HEK293T (cell line): ENCODE data around the gene TIGIT.

ENCODE experiments used
- CTCF ChIA-PET: fragments of 350-600 bp; formaldehyde crosslinking; extraction: SDS; loops from one replicate; lab custom pipeline; 2021; ENCODE audit warnings: antibody characterized with exemption, inconsistent platforms; lab: Yijun Ruan, JAX
- POLR2A ChIA-PET: fragments of 350-600 bp; formaldehyde crosslinking; extraction: SDS; loops from one replicate; lab custom pipeline; 2020; ENCODE audit warnings: antibody characterized with exemption, inconsistent platforms; lab: Yijun Ruan, JAX
- DNase-seq: peaks from one replicate; pipeline ENCODE4 v3.0.0; 2012; ENCODE audit warnings: mixed read lengths; ENCODE audit errors: extremely low spot score
- ARNT ChIP-seq: fragments of 450-650 bp; IDR thresholded peaks from 2 replicates; pipeline ENCODE4 v1.6.1; 2017; ENCODE audit warnings: mild to moderate bottlenecking
- BHLHE40 ChIP-seq: fragments of 450-650 bp; IDR thresholded peaks from 2 replicates; pipeline ENCODE4 v1.6.1; 2016; ENCODE audit warnings: mild to moderate bottlenecking, moderate library complexity, borderline replicate concordance
- CTBP1 ChIP-seq: fragments of 450-650 bp; IDR thresholded peaks from 2 replicates; pipeline ENCODE4 v1.6.1; 2016; ENCODE audit warnings: borderline replicate concordance
- ELF4 ChIP-seq: fragments of 450-650 bp; IDR thresholded peaks from 2 replicates; pipeline ENCODE4 v1.6.1; 2017; ENCODE audit warnings: antibody characterized with exemption
- FOXA1 ChIP-seq: fragments of 450-650 bp; IDR thresholded peaks from 2 replicates; pipeline ENCODE4 v1.6.1; 2016; ENCODE audit warnings: mild to moderate bottlenecking
- FOXK2 ChIP-seq: fragments of 450-650 bp; IDR thresholded peaks from 2 replicates; pipeline ENCODE4 v1.6.1; 2016; ENCODE audit warnings: mild to moderate bottlenecking
- FOXM1 ChIP-seq: fragments of 450-650 bp; IDR thresholded peaks from 2 replicates; pipeline ENCODE4 v1.6.1; 2017; ENCODE audit warnings: mild to moderate bottlenecking, borderline replicate concordance
- HDGF ChIP-seq: fragments of 450-650 bp; IDR thresholded peaks from 2 replicates; pipeline ENCODE4 v1.6.1; 2017; ENCODE audit warnings: antibody characterized with exemption, borderline replicate concordance
- L3MBTL2 ChIP-seq: fragments of 450-650 bp; conservative IDR thresholded peaks from 2 replicates; pipeline ENCODE4 v1.6.1; 2016; ENCODE audit warnings: mild to moderate bottlenecking
- LEF1 ChIP-seq: fragments of 450-650 bp; IDR thresholded peaks from 2 replicates; pipeline ENCODE4 v1.6.1; 2017; ENCODE audit warnings: mild to moderate bottlenecking, borderline replicate concordance
- NFRKB ChIP-seq: fragments of 450-650 bp; IDR thresholded peaks from 2 replicates; pipeline ENCODE4 v1.6.1; 2016; ENCODE audit warnings: mild to moderate bottlenecking, moderate library complexity
- SP1 ChIP-seq: fragments of 450-650 bp; IDR thresholded peaks from 2 replicates; pipeline ENCODE4 v1.6.1; 2017
- SUZ12 ChIP-seq: fragments of 450-650 bp; IDR thresholded peaks from 2 replicates; pipeline ENCODE4 v1.6.1; 2016; ENCODE audit warnings: mild to moderate bottlenecking
- TARDBP ChIP-seq: fragments of 450-650 bp; IDR thresholded peaks from 2 replicates; pipeline ENCODE4 v1.6.1; 2016
- ZNF384 ChIP-seq: fragments of 450-650 bp; IDR thresholded peaks from 2 replicates; pipeline ENCODE4 v1.6.1; 2016
- TF ChIP-seq, protein P1 (sequence below): fragments of 450-650 bp; IDR thresholded peaks from 2 replicates; pipeline ENCODE4 v1.6.1; 2016

Gene TIGIT

DNA sequence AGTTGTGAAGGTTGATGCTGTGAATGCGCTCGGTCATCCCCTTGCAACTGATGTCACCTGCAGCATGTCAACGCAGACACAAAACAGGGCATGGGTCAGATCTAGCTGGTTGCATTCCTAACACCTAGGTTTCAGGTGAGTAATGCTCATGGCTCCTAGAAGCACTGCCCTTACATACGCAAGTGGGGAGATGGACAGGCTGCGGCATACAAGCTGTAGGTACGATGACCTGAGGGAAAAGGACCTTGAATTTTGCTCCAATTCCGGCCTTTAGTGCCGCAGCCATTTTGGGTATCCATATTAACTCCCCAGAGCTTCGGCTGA, 58.0 kb downstream of the TIGIT start:
- no peak for TF ChIP-seq FOXK2
- no peak for TF ChIP-seq LEF1
- TF ChIP-seq ZNF384 = no peak
- no peak for TF ChIP-seq TARDBP
- TF ChIP-seq BHLHE40 = no peak
- no peak for TF ChIP-seq ARNT
- TF ChIP-seq SP1 = no peak
- no peak for TF ChIP-seq CTBP1
- no peak for TF ChIP-seq ELF4
- no peak for DNase-seq
- POLR2A ChIA-PET = no interaction called here
- CTCF ChIA-PET = no interaction called here

DNA sequence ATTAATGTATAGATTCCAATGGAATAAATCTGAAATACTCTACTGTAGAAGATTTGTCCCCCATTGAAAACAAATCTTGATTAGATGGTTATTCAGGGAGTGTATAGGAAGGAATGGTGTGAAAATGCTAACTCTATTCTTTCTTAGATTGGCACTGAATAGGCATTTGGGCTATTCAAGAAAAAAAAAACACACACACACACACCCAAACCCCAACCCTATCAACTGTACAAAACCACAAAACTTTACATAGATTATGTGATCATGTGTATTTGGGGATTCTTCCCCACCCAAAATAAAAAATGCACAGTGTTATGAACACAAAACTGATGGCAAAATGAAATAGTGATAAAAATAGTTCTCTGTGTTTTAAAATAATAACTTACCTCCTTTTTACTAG, 61.8 kb downstream of the TIGIT start:
- no peak for DNase-seq
- TF ChIP-seq, protein P1, sequence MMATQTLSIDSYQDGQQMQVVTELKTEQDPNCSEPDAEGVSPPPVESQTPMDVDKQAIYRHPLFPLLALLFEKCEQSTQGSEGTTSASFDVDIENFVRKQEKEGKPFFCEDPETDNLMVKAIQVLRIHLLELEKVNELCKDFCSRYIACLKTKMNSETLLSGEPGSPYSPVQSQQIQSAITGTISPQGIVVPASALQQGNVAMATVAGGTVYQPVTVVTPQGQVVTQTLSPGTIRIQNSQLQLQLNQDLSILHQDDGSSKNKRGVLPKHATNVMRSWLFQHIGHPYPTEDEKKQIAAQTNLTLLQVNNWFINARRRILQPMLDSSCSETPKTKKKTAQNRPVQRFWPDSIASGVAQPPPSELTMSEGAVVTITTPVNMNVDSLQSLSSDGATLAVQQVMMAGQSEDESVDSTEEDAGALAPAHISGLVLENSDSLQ = no peak
- TF ChIP-seq ARNT = no peak
- no peak for TF ChIP-seq ZNF384
- no peak for TF ChIP-seq HDGF
- TF ChIP-seq L3MBTL2 = no peak
- TF ChIP-seq FOXA1 = no peak
- TF ChIP-seq FOXM1 = no peak
- no peak for TF ChIP-seq TARDBP
- no peak for TF ChIP-seq SP1
- no peak for TF ChIP-seq LEF1
- TF ChIP-seq ELF4 = no peak
- TF ChIP-seq CTBP1 = no peak
- ChIA-PET CTCF (interaction anchor here (0.6 kb wide), 1 partner anchor 41 kb away, joined by 3 read pairs; no protein-coding TSS in a partner anchor), POLR2A (no interaction called here)

DNA sequence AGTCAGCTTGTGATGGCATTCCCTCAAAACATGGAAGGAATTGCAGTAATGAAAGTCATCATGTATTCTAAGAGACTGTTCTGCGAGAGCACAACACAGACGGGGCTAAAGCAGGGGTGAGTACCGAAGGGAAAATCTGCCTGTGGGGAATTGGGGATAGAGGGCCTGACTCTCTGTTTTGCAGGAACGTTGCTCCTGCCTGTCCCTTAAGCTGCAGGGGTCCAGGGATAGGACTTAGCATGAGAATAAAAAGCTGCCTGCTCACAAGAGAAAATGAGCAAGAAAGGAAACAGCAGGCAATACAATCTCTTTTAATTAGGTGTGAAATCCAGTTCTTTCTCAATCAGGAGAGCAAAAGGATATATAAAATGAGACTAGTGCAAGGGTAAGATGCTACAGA, 62.2 kb downstream of the TIGIT start:
- no peak for DNase-seq
- ChIA-PET CTCF (interaction anchor here (0.6 to 1.1 kb wide), 3 partner anchors 10 to 41 kb away, joined by 3 read pairs; no protein-coding TSS in a partner anchor), POLR2A (no interaction called here)
- TF ChIP-seq ZNF384 = no peak
- no peak for TF ChIP-seq SP1
- TF ChIP-seq HDGF = no peak
- TF ChIP-seq SUZ12 = no peak
- no peak for TF ChIP-seq CTBP1
- TF ChIP-seq NFRKB = no peak
- no peak for TF ChIP-seq FOXA1
- TF ChIP-seq, protein P1 = no peak
- no peak for TF ChIP-seq FOXM1
- TF ChIP-seq TARDBP = no peak
- no peak for TF ChIP-seq ELF4
- no peak for TF ChIP-seq L3MBTL2
- TF ChIP-seq FOXK2 = no peak
- no peak for TF ChIP-seq LEF1

DNA sequence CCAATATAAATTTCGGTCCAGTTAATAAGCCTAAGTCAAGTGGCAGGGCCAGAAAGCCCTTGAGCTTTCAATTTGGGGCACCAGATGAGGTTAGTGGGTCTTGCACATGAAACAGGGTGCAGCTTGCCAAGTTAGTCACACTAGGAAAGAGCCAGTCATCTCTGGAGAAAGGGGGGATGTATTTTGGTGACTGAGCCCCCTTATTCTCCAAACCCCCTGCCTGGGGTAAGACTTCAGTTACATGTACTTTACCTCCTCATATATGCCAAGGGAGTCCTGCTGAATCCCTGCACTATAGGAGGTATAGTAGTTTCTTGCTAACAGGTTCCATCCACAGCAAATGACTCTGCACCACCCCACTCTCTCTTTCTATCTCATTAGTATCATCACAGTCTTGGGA, 62.7 kb downstream of the TIGIT start:
- POLR2A ChIA-PET = no interaction called here
- CTCF ChIA-PET = interaction anchor here (0.6 to 1.1 kb wide), 3 partner anchors 10 to 42 kb away, joined by 3 read pairs; no protein-coding TSS in a partner anchor
- TF ChIP-seq SP1 (no peak), LEF1 (no peak), ELF4 (no peak), SUZ12 (no peak), NFRKB (no peak), FOXA1 (no peak), FOXK2 (no peak), ZNF384 (no peak), BHLHE40 (no peak), L3MBTL2 (no peak), FOXM1 (no peak), TARDBP (no peak)
- TF ChIP-seq, protein P1 = no peak

More for the DNA sequence above, 62.7 kb downstream of the TIGIT start:
- DNase-seq = no peak
